GM12872 (cell line): ENCODE measurements around the gene FAM222B.

ENCODE experiments used
- TF ChIP-seq, protein P1 (sequence below): IDR thresholded peaks from 3 replicates; pipeline ENCODE4 v1.5.1; 2011; ENCODE audit warnings: low read depth, mild to moderate bottlenecking, low read length, moderate library complexity; ENCODE audit not compliant: insufficient read depth

The FAM222B gene

DNA sequence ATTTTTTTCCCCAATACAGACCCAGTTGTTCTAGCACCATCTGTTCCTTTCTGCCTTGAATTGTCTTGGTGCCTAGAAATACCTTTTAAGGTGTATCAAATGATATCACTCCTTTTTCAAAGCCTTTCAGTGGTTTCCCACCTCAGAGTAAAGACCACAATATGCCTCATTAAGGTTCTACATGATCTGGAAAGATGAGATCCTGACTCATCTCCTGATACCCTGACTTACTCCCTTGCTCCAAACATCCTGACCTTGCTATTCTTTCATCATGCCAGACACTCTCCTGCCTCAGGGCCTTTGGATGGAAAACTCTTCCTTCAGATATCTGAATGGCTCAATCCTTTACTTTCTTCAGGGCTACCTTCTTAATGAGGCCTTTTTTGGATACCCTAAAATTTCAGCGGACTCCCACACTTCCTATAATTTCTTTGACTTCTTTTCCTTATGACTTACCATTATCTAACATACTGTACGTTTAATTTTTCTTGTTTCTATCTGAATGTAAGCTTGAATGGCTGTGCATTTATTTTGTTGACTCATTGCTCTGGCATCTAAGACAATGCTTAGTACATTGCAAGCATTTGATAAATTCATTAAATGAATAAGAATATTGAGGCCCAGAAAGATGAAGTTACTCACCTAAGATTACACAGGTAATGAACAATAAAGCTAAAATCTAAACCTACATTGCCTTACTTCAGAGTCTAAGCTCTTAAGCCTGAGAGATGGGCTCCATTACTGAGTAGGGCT, 35.7 kb upstream of the FAM222B start:
- TF ChIP-seq, protein P1, sequence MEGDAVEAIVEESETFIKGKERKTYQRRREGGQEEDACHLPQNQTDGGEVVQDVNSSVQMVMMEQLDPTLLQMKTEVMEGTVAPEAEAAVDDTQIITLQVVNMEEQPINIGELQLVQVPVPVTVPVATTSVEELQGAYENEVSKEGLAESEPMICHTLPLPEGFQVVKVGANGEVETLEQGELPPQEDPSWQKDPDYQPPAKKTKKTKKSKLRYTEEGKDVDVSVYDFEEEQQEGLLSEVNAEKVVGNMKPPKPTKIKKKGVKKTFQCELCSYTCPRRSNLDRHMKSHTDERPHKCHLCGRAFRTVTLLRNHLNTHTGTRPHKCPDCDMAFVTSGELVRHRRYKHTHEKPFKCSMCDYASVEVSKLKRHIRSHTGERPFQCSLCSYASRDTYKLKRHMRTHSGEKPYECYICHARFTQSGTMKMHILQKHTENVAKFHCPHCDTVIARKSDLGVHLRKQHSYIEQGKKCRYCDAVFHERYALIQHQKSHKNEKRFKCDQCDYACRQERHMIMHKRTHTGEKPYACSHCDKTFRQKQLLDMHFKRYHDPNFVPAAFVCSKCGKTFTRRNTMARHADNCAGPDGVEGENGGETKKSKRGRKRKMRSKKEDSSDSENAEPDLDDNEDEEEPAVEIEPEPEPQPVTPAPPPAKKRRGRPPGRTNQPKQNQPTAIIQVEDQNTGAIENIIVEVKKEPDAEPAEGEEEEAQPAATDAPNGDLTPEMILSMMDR, result no peak

DNA sequence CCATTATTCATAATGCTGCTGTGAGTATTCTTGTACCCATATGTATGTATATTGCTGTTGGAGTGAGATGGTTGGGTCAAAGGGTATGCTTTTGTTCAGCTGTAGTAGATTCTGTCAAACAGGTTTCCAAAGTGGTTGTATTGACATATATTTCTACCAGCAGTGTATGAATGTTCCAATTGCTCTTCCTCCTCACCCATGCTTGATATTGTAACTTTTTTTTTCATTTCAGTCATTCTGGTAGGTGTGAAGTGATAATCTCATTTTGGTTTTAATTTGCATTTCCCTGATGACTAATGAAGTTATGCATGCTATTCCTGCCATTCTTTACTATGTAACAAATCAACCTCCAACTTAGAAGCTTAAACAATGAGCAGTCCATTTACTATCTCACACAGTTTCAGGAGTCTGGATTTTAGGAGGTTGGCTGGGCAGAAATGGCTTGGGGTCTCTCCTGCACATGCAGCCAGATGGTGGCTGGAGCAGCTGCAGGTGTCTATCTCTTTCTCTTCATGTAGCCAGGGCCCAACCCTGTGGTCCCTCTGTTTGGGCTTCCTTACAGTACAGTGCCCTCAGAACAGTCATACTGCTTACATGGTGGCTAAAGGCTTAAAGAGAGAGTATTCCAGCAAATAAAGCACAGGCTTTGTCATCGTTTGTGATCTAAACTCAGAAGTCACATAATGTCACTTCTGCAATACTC, 33.4 kb upstream of the FAM222B start:
- TF ChIP-seq, protein P1, result no peak

- TF ChIP-seq, protein P1, result no peak
Observed at GRCh38 chr17:28874750-28875149, 32.2 kb upstream of the FAM222B start.

DNA sequence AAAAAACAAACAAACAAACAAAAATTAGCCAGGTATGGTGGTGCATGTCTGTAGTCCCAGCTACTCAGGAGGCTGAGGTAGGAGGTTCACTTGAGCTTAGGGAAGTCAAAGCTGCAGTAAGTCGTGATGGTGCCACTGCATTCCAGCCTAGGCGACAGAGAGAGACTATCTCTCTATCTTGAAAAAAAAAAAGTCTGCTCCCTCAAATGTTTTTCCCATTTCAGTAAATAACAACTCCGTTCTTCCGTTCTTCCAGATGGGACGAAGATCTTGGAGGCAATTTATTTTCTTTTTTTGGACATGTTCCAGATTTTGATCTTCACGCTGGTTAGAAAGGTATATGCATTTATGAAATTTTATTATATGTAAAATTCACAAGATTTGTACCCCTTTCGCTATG, 31.2 kb upstream of the FAM222B start:
- TF ChIP-seq, protein P1, result no peak

DNA sequence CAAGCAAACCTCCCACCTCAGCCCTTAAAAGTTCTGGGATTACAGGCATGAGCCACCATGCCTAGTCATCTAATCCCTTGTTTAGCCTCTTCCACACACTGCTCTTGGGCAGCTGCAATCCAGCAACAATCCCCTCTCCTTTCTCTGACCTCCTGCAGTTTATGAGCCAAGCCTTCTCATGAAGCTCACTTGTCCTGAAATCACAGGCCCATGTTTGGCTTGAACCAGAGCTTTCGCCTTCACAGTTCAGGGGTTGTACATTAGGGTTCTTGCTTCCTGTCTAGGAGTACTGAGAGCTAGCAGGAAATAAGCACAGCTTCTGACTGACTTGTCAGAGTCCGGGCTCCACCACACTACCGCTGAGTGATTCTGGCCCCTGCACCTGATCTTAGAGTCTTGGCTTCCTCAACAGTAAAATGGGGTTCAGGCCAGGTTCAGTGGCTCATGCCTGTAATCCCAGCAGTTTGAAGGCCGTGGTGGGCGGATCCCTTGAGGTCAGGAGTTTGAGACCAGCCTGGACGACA, 28.5 kb upstream of the FAM222B start:
- TF ChIP-seq, protein P1, result no peak

DNA sequence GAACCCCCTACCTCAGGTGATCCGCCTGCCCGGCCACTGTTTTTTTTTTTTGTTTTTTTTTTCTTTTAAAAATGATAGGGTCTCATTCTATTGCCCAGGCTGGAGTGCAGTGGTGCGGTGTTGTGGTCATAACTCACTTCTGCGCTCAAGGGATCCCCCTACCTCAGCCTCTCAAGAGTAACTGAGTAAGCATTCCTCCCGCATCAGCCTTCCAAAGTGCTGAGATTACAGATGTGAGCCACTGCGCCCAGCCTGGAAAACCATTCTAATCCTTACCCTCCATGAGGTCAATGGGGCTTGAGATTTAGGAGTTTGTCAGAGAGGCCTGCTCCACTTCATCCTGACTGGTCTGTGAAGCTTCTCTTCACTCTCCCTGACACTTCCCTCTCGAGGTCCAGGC, 24.7 kb upstream of the FAM222B start:
- TF ChIP-seq, protein P1, result no peak

DNA sequence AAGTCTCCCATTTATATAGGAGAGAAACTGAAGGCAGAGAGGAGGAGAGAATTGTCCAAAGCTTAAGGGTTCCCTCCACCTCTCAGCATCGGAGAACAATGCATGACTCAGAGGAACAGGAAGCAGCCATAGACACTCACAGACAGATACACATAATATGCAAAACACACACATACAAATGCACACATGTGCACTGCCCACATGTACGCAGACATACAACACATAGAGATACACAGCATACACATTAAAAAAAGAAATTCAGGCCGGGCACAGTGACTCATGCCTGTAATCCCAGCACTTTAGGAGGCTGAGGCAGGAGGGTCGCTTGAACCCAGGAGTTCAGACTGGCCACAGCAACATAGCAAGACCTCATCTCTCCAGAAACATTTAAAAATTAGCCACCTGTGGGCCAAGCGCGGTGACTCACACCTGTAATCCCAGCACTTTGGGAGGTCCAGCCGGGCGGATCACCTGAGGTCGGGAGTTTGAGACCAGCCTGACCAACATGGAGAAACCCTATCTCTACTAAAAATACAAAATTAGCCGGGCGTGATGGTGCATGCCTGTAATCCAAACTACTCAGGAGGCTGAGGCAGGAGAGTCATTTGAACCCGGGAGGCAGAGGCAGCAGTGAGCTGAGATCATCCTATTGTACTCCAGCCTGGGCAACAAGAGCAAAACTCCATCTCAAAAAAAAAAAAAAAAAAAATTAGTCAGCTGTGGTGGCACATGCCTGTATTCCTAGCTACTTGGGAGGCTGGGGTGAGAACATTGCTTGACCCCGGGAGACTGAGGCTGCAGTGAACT, 23.6 kb upstream of the FAM222B start:
- TF ChIP-seq, protein P1, result no peak
